Nephron progenitor cell (in vitro differentiated cells): ENCODE data around the gene LEMD2.

Experiments used
- DNase-seq: peaks from one replicate; pipeline ENCODE4 v3.0.0; 2021
- H3K27ac Mint-ChIP-seq: 2 replicates; pipeline ENCODE4 v1.8.0; 2021; ENCODE audit warnings: mild to moderate bottlenecking, moderate library complexity, mixed read lengths
- H3K27me3 Mint-ChIP-seq: 2 replicates; pipeline ENCODE4 v1.8.0; 2021; ENCODE audit warnings: mild to moderate bottlenecking, low read depth, mixed read lengths; ENCODE audit not compliant: poor library complexity
- H3K36me3 Mint-ChIP-seq: 2 replicates; pipeline ENCODE4 v1.8.0; 2021; ENCODE audit warnings: low read depth, mixed read lengths
- H3K4me1 Mint-ChIP-seq: 2 replicates; pipeline ENCODE4 v1.8.0; 2021; ENCODE audit warnings: mixed read lengths
- H3K4me3 Mint-ChIP-seq: 2 replicates; pipeline ENCODE4 v1.8.0; 2021; ENCODE audit warnings: mild to moderate bottlenecking, moderate library complexity, mixed read lengths
- H3K9me3 Mint-ChIP-seq: 2 replicates; pipeline ENCODE4 v1.8.0; 2021; ENCODE audit warnings: mild to moderate bottlenecking, moderate library complexity, mixed read lengths
- CTCF ChIP-seq: fragments of 200-600 bp; sonication (generic); IDR thresholded peaks from 2 replicates; pipeline ENCODE4 v1.5.0; 2021; ENCODE audit warnings: antibody characterized with exemption

The LEMD2 gene

GRCh38 chr6:33744895-33745546, 43.9 kb downstream of the LEMD2 start:
- peaks cover 92% of the 10 kb centered on the region for H3K4me1 Mint-ChIP-seq
- peak overlapping the region; percentile 65 for H3K4me3 Mint-ChIP-seq
- TF ChIP-seq CTCF: no peak
- DNase-seq: peak; percentile 50
- no peaks in the 10 kb centered on the region for H3K9me3 Mint-ChIP-seq
- H3K27me3 Mint-ChIP-seq: peaks cover 7% of the 10 kb centered on the region
- H3K27ac Mint-ChIP-seq: peak overlapping the region; percentile 94
- H3K36me3 Mint-ChIP-seq: no peaks in the 10 kb centered on the region

- Mint-ChIP-seq H3K27ac (no peak overlapping the region), H3K4me3 (peak overlapping the region; percentile 55), H3K9me3 (no peaks in the 10 kb centered on the region), H3K4me1 (peaks cover 86% of the 10 kb centered on the region), H3K27me3 (peaks cover 7% of the 10 kb centered on the region), H3K36me3 (no peaks in the 10 kb centered on the region)
- peak; percentile 88 for TF ChIP-seq CTCF
- peak; percentile 82 for DNase-seq
These were observed 44.7 kb downstream of the LEMD2 start for GRCh38 chr6:33744001-33744848.

- H3K4me1 Mint-ChIP-seq: peaks cover 72% of the 10 kb centered on the region
- no peaks in the 10 kb centered on the region for H3K9me3 Mint-ChIP-seq
- no peaks in the 10 kb centered on the region for H3K36me3 Mint-ChIP-seq
- H3K27me3 Mint-ChIP-seq: peaks cover 7% of the 10 kb centered on the region
- TF ChIP-seq CTCF: no peak
- peak overlapping the region; percentile 54 for H3K4me3 Mint-ChIP-seq
- peak; percentile 58 for DNase-seq
- H3K27ac Mint-ChIP-seq: peak overlapping the region; percentile 85
These were observed 46.1 kb downstream of the LEMD2 start for GRCh38 chr6:33742837-33743236.

- H3K4me1 Mint-ChIP-seq: peaks cover 71% of the 10 kb centered on the region
- peaks cover 4% of the 10 kb centered on the region for H3K27me3 Mint-ChIP-seq
- H3K4me3 Mint-ChIP-seq: no peak overlapping the region
- H3K36me3 Mint-ChIP-seq: no peaks in the 10 kb centered on the region
- no peak overlapping the region for H3K27ac Mint-ChIP-seq
- no peaks in the 10 kb centered on the region for H3K9me3 Mint-ChIP-seq
- TF ChIP-seq CTCF: no peak
- no peak for DNase-seq
These were observed 46.8 kb downstream of the LEMD2 start for GRCh38 chr6:33742092-33742491.

- peaks cover 5% of the 10 kb centered on the region for H3K27me3 Mint-ChIP-seq
- H3K27ac Mint-ChIP-seq: no peak overlapping the region
- no peak for DNase-seq
- H3K4me1 Mint-ChIP-seq: peaks cover 64% of the 10 kb centered on the region
- H3K4me3 Mint-ChIP-seq: no peak overlapping the region
- TF ChIP-seq CTCF: no peak
- no peaks in the 10 kb centered on the region for H3K36me3 Mint-ChIP-seq
- H3K9me3 Mint-ChIP-seq: no peaks in the 10 kb centered on the region
These were observed 48.1 kb downstream of the LEMD2 start for GRCh38 chr6:33740794-33741193.
